OCI-LY1 (cell line): ENCODE data around the gene NCAM1.

Experiments
- CTCF ChIP-seq: fragments of 200-600 bp; sonication (generic), shearing (Covaris generic); IDR thresholded peaks from 2 replicates; pipeline ENCODE4 v1.5.1; 2017; ENCODE audit warnings: mild to moderate bottlenecking, antibody characterized with exemption, low read length, moderate library complexity, mixed read lengths
- EZH2 ChIP-seq: fragments of 200-600 bp; sonication (generic), shearing (Covaris generic); IDR thresholded peaks from 2 replicates; pipeline ENCODE4 v1.8.0; 2017; ENCODE audit warnings: borderline replicate concordance, mixed run types, mild to moderate bottlenecking, antibody characterized with exemption, low read length, moderate library complexity, mixed read lengths

- TF ChIP-seq CTCF = no peak
- no peak for TF ChIP-seq EZH2
Measured at GRCh38 chr11:113272927-113273615, 311.9 kb downstream of the NCAM1 start.
